SK-N-SH treated with all-trans-retinoic acid at 6 μM for 48 hours (cell line): Measurements from ENCODE around the gene ULK4.

Experiments
- CSDC2 ChIP-seq: fragments of 250-450 bp; sonication (Bioruptor Pico); IDR thresholded peaks from 2 replicates; pipeline ENCODE4 v1.5.0; 2020; ENCODE audit warnings: mild to moderate bottlenecking, moderate library complexity
- GLIS3 ChIP-seq: fragments of 250-450 bp; sonication (Bioruptor Pico); IDR thresholded peaks from 2 replicates; pipeline ENCODE4 v1.5.0; 2020; ENCODE audit warnings: mild to moderate bottlenecking, moderate library complexity
- ISL1 ChIP-seq: fragments of 250-450 bp; sonication (Bioruptor Pico); IDR thresholded peaks from 2 replicates; pipeline ENCODE4 v2.1.2; 2022; ENCODE audit warnings: mild to moderate bottlenecking, moderate library complexity
- TOX ChIP-seq: fragments of 250-450 bp; sonication (Bioruptor Pico); IDR thresholded peaks from 2 replicates; pipeline ENCODE4 v1.8.0; 2021; ENCODE audit warnings: mild to moderate bottlenecking, moderate library complexity, borderline replicate concordance
- ZFP30 ChIP-seq: fragments of 450-650 bp; formaldehyde crosslinking; IDR thresholded peaks from 2 replicates; pipeline ENCODE4 v1.5.0; 2022; ENCODE audit warnings: mild to moderate bottlenecking, moderate library complexity
- ZNF70 ChIP-seq: fragments of 450-650 bp; formaldehyde crosslinking; IDR thresholded peaks from 2 replicates; pipeline ENCODE4 v1.5.0; 2020; ENCODE audit warnings: mild to moderate bottlenecking, moderate library complexity
- TF ChIP-seq, protein P1 (sequence below): fragments of 250-450 bp; sonication (Bioruptor Pico); IDR thresholded peaks from 2 replicates; pipeline ENCODE4 v1.8.0; 2021; ENCODE audit warnings: low read depth, mild to moderate bottlenecking, moderate library complexity, borderline replicate concordance
- TF ChIP-seq, protein P2 (sequence below): fragments of 250-450 bp; sonication (Bioruptor Pico); IDR thresholded peaks from 2 replicates; pipeline ENCODE4 v1.5.1; 2020; ENCODE audit warnings: low read depth, mild to moderate bottlenecking, moderate library complexity
- TF ChIP-seq, protein P3 (sequence below): fragments of 250-450 bp; sonication (Bioruptor Pico); IDR thresholded peaks from 2 replicates; pipeline ENCODE4 v1.8.0; 2020; ENCODE audit warnings: mild to moderate bottlenecking, moderate library complexity, borderline replicate concordance

DNA sequence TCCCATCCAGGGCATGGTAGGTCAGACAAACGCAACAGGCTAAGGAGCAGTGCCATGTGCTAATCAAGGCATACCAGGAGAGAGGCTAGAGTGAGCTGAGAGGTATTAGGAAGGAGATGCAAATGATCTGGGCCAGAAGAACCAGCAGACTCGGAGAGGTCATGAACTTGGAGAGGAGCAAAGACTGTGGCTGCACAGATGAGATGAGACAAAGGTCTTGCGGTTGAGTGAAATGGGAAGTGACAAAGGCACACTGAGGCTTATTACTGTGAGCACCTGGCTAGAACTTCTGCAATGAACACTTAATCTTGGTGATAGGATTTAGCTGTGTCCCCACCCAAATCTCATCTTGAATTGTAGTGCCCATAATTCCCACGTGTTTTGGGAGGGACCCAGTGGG, 380.2 kb downstream of the ULK4 start:
- TF ChIP-seq, protein P1, sequence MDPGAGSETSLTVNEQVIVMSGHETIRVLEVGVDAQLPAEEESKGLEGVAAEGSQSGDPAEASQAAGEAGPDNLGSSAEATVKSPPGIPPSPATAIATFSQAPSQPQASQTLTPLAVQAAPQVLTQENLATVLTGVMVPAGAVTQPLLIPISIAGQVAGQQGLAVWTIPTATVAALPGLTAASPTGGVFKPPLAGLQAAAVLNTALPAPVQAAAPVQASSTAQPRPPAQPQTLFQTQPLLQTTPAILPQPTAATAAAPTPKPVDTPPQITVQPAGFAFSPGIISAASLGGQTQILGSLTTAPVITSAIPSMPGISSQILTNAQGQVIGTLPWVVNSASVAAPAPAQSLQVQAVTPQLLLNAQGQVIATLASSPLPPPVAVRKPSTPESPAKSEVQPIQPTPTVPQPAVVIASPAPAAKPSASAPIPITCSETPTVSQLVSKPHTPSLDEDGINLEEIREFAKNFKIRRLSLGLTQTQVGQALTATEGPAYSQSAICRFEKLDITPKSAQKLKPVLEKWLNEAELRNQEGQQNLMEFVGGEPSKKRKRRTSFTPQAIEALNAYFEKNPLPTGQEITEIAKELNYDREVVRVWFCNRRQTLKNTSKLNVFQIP (CRISPR knock-in tag), result no peak
- no peak for TF ChIP-seq ZFP30 (CRISPR knock-in tag)
- no peak for TF ChIP-seq TOX (CRISPR knock-in tag)
- TF ChIP-seq, protein P2, sequence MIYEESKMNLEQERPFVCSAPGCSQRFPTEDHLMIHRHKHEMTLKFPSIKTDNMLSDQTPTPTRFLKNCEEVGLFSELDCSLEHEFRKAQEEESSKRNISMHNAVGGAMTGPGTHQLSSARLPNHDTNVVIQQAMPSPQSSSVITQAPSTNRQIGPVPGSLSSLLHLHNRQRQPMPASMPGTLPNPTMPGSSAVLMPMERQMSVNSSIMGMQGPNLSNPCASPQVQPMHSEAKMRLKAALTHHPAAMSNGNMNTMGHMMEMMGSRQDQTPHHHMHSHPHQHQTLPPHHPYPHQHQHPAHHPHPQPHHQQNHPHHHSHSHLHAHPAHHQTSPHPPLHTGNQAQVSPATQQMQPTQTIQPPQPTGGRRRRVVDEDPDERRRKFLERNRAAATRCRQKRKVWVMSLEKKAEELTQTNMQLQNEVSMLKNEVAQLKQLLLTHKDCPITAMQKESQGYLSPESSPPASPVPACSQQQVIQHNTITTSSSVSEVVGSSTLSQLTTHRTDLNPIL, result no peak
- TF ChIP-seq, protein P3, sequence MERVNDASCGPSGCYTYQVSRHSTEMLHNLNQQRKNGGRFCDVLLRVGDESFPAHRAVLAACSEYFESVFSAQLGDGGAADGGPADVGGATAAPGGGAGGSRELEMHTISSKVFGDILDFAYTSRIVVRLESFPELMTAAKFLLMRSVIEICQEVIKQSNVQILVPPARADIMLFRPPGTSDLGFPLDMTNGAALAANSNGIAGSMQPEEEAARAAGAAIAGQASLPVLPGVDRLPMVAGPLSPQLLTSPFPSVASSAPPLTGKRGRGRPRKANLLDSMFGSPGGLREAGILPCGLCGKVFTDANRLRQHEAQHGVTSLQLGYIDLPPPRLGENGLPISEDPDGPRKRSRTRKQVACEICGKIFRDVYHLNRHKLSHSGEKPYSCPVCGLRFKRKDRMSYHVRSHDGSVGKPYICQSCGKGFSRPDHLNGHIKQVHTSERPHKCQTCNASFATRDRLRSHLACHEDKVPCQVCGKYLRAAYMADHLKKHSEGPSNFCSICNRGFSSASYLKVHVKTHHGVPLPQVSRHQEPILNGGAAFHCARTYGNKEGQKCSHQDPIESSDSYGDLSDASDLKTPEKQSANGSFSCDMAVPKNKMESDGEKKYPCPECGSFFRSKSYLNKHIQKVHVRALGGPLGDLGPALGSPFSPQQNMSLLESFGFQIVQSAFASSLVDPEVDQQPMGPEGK (CRISPR knock-in tag), result no peak
- no peak for TF ChIP-seq GLIS3
- no peak for TF ChIP-seq CSDC2 (CRISPR knock-in tag)
- no peak for TF ChIP-seq ZNF70
- TF ChIP-seq ISL1 (CRISPR knock-in tag), result no peak
